ENCODE results near the gene S100A11.

Gene S100A11

GRCh38 chr1:152001631-152002584 lies 34.9 kb downstream of the S100A11 start:
- TF ChIP-seq CTCF (IDR thresholded peaks at IDR 0.05; ENCODE audit: low read depth, low read length): peak; percentile 98
- peak; percentile 95 for DNase-seq (ENCODE audit: extremely low read depth, low read depth)

- DNase-seq (ENCODE audit: extremely low read depth, low read depth): no peak
These were observed 35.7 kb downstream of the S100A11 start for GRCh38 chr1:152000964-152001630.

GRCh38 chr1:151998611-151999362 lies 38.0 kb downstream of the S100A11 start:
- no peak for DNase-seq (ENCODE audit: extremely low read depth, low read depth)
- TF ChIP-seq CTCF (IDR thresholded peaks at IDR 0.05; ENCODE audit: low read depth, low read length): no peak

More at GRCh38 chr1:152000964-152001630, 35.7 kb downstream of the S100A11 start:
- TF ChIP-seq CTCF (IDR thresholded peaks at IDR 0.05; ENCODE audit: low read depth, low read length): no peak

GRCh38 chr1:151997284-151997570 lies 39.6 kb downstream of the S100A11 start:
- DNase-seq (ENCODE audit: extremely low read depth, low read depth): no peak
- no peak for TF ChIP-seq CTCF (IDR thresholded peaks at IDR 0.05; ENCODE audit: low read depth, low read length)

- no peak for DNase-seq (ENCODE audit: extremely low read depth, low read depth)
- no peak for TF ChIP-seq CTCF (IDR thresholded peaks at IDR 0.05; ENCODE audit: low read depth, low read length)
These were observed 41.0 kb downstream of the S100A11 start for GRCh38 chr1:151995774-151996173.

GRCh38 chr1:151994956-151995355 lies 41.8 kb downstream of the S100A11 start:
- no peak for TF ChIP-seq CTCF (IDR thresholded peaks at IDR 0.05; ENCODE audit: low read depth, low read length)
- DNase-seq (ENCODE audit: extremely low read depth, low read depth): peak; percentile 94
